HUES64 (cell line): ENCODE data around the gene DPY19L1.
"Not testable (repeated sequence)": the region's sequence is repeated elsewhere in the genome, so short reads cannot be mapped to it uniquely, and the experiment has no call there.

Experiments
- H3K27ac ChIP-seq: 2 replicates; pipeline ENCODE4 v1.7.0; 2013; ENCODE audit warnings: low read depth, low read length, inconsistent platforms
- H3K27me3 ChIP-seq: 2 replicates; pipeline ENCODE4 v1.6.1; 2013; ENCODE audit warnings: mild to moderate bottlenecking, low read length; ENCODE audit not compliant: insufficient read depth
- H3K36me3 ChIP-seq: 2 replicates; pipeline ENCODE4 v1.6.1; 2013; ENCODE audit warnings: mild to moderate bottlenecking, low read length; ENCODE audit not compliant: insufficient read depth
- H3K4me1 ChIP-seq: 2 replicates; pipeline ENCODE4 v1.6.1; 2013; ENCODE audit warnings: mild to moderate bottlenecking, low read length, moderate library complexity; ENCODE audit not compliant: insufficient read depth
- H3K4me3 ChIP-seq: 2 replicates; pipeline ENCODE4 v1.5.1; 2013; ENCODE audit warnings: mild to moderate bottlenecking, low read length, moderate library complexity
- H3K9ac ChIP-seq: 2 replicates; pipeline ENCODE4 v1.6.1; 2013; ENCODE audit warnings: mild to moderate bottlenecking, low read depth, low read length
- H3K9me3 ChIP-seq: 2 replicates; pipeline ENCODE4 v1.6.1; 2013; ENCODE audit warnings: low read depth, low read length; ENCODE audit not compliant: insufficient read depth
- WGBS: fragments of 150-250, 120-280 bp; methylation state at CpG from one replicate; pipeline ENCODE4 v1.1.7; 2013; ENCODE audit warnings: missing lambda C conversion rate; 5-methylcytosine and 5-hydroxymethylcytosine counted together

DPY19L1 gene

GRCh38 chr7:34878944-34879735 is 158.1 kb downstream of the DPY19L1 start:
- not testable (repeated sequence) for H3K4me3 ChIP-seq, H3K27me3 ChIP-seq, H3K4me1 ChIP-seq, H3K36me3 ChIP-seq, H3K9ac ChIP-seq, H3K27ac ChIP-seq
- H3K9me3 ChIP-seq, result peaks cover 13% of the 10 kb centered on the region
- 95% methylated on average over 8 of the region's 8 CpGs for WGBS
